DND-41 (cell line): Measurements from ENCODE around the gene TTLL9.

Source experiments
- CTCF ChIP-seq: IDR thresholded peaks from 2 replicates; pipeline ENCODE4 v1.5.1; 2012; ENCODE audit warnings: borderline replicate concordance, low read length, moderate library complexity, mild to moderate bottlenecking; ENCODE audit not compliant: poor library complexity, severe bottlenecking; ENCODE audit errors: extremely low read depth
- EZH2 ChIP-seq: IDR thresholded peaks from 3 replicates; pipeline ENCODE4 v1.6.1; 2012; ENCODE audit warnings: borderline replicate concordance, low read depth, mild to moderate bottlenecking, moderate library complexity, low read length, inconsistent platforms; ENCODE audit not compliant: severe bottlenecking

DNA sequence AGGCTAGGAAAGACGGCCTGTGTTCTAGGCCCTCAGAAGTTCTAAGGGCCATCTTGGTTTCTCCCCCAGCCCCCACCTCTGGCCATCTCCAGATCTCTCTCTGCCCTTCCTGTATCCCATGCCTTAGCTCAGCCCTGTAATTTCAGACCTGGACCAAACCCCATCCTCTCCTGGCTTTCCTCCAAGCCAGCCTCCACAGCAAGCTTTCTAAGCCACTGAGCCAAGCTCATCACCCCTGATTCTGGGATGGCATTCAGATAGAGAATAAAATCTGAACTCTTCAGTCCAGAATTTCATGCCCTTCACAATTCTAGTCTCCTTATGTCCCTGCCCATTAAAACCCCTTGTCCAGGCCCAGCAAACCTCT, 120.9 kb downstream of the TTLL9 start:
- TF ChIP-seq CTCF: no peak
- TF ChIP-seq EZH2: no peak
